Fibroblast of skin of right biceps (primary cell): ENCODE measurements around the gene HNRNPLL.
"Not testable (repeated sequence)": the region's sequence is repeated elsewhere in the genome, so short reads cannot be mapped to it uniquely, and the experiment has no call there.

ENCODE experiments used
- DNase-seq: peaks from one replicate; pipeline ENCODE4 v3.0.0-alpha.2; 2013

HNRNPLL gene

DNA sequence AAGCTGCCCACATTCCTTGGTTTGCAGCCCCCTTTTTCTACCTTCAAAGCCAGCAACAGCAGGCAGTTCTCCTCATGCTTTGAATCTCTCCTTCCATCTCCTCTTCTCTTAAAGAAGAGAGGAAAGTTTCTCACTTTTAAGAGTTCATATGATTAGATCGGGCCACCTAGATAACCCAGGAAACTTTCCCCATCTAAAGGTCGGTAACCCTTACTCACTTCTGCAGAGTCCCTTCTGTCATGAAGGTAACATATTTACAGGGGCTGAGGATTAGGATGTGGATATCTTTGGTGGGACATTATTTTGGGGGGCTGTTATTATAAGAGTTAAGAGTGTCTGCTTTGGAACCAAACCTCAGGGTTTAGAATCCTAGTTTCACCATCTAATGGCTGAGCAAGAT is 51.0 kb downstream of the HNRNPLL start:
- no peak for DNase-seq

- DNase-seq, result no peak
Observed at GRCh38 chr2:38551171-38551570, 51.6 kb downstream of the HNRNPLL start.

- DNase-seq, result peak; percentile 31
Observed at GRCh38 chr2:38549851-38550250, 52.9 kb downstream of the HNRNPLL start.

DNA sequence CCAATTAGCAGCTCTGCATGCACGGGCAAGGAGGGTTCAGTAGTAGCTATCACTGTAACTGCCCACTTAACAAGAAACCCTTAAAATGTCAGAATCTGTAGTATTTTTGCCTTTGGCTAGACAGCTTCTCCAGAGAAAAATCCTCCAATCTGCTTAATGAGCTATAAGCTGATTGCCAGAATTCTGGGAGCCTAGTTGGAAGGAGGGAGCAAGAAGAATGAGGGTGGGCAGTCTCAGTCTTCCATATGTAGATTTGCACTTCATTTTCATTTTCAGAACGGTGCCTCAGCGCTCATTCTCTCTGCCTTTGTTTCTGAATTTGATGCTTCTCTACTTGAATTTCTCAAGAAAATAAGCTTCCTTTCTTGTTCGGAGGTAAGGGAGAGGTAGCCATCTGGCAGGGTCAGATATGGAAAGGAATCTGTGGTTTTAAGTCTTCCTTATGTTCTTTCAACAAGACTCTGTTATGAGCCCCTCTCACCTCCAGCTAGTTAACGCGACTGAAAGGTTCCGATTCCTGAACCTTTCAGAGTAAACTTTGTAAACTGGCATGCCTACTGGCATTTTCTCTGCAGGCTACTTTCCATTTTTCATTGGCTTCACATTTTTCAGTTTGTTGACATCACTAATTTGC is 53.5 kb downstream of the HNRNPLL start:
- no peak for DNase-seq

DNA sequence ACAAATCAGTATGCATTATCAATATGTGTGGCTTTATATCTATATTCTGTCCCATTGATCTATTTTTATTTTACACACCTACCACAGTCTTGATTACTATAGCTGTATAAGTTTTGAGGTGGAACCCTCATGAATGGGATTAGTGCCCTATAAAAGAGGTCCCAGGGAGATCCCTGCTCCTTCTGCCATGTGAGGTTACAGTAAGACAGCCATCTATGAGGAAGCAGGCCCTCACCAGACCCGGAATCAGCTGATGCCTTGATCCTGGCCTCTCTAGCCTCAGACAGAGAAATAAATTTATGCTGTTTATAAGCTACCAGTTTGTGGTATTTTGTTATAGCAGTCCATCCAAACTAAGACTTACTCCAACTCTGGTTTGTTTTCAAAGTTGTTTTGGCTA is 54.9 kb downstream of the HNRNPLL start:
- no peak for DNase-seq

- no peak for DNase-seq
Observed at GRCh38 chr2:38546585-38546984, 56.1 kb downstream of the HNRNPLL start.

DNA sequence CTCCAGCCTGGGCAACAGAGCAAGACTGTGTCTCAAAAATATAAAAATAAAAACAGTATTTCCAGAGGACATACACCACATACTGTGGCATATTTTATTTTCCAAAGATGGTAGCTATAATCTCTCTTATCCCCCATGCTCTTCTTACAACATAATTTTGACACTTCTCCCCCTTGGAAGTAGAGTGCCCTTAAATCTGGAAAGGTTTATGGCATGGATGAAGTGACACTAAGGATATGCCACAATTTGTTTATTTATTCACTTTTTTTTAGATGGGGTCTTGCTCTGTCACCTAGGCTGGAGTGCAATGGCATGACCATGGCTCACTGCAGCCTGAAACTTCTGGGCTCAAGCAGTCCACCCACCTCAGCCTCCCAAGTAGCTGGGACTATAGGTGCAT is 56.7 kb downstream of the HNRNPLL start:
- DNase-seq, result no peak

DNA sequence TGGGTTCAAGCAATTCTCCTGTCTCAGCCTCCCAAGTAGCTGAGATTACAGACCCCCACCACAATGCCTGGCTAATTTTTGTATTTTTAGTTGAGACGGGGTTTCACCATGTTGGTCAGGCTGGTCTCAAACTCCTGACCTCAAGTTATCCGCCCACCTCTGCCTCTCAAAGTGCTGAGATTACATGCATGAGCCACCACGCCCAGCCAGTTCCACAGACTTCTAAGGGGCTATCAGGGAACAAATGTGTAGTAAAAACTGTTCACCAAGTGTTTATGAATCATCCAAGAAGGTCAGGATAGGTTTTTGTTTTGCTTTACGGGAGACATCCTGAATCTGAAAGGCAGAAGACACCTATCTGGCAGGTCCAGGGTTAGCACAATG is 60.5 kb downstream of the HNRNPLL start:
- not testable (repeated sequence) for DNase-seq

GRCh38 chr2:38540580-38541286 is 62.0 kb downstream of the HNRNPLL start:
- no peak for DNase-seq

GRCh38 chr2:38539086-38539485 is 63.6 kb downstream of the HNRNPLL start:
- DNase-seq, result no peak

DNA sequence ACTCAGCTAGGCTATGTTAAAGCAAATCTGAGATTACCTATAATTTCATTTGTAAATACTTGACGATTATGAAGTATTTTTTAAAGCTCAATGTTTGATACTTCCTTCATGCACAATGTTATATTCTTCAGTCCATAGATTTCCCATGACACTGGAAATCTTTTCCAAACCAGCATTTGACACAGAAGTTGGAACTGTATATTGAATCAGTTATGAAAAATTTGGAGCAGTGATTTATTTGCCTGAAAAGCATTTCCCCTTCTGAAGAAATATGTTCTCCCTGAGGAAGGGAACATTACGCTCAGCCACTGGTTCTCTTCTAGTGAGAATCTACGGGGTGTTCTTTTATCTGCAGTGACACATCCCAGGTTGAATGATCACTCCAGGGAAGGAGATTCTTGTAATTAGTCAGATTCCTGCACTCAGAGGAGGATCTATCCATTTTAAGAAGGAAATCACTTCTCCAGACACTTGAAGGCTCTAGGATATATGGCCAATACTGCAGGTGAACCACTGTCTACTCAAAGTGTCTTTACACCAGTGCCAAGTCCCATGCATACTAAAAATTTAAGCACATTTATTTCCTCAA is 64.7 kb downstream of the HNRNPLL start:
- no peak for DNase-seq

GRCh38 chr2:38537296-38537695 is 65.4 kb downstream of the HNRNPLL start:
- not testable (repeated sequence) for DNase-seq

DNA sequence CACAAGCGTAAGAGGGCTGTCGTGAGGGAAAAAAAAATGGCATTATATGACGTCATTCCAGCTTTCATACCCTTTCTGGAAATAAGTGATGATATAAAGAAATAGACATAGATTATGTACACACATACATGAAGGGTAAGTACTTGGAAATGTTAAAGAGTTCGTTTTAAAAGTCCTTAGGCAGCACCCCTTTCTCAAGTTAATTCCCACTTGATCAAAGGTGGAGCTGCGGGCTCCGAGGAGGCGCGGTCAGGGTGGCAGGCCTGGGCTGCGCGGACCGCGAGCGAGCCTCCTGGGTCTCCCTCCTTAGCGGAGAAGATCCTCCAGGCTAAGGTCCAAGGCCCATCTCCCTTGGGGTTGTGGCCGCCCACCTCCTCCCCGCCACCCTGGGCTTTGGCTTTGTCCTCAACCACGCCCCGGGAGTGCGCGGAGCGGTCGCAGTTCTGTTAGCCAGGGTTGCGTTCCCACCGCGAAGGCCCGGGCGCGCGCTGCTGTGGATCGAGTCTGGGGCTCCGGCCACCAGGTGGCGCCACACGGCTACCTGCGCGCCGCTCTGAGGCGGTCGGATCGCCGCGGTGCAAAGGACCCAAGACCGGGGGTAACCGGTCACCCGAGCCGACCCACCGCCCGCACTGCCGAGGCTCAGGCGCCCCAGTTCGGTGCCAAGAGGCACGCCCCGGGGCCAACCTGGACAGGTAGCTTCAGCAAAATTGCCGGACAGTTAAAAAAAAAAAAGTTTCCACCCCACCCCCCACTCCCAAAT is 66.8 kb downstream of the HNRNPLL start:
- DNase-seq, result peak; percentile 64

GRCh38 chr2:38535404-38535743 is 67.4 kb downstream of the HNRNPLL start:
- DNase-seq, result no peak

DNA sequence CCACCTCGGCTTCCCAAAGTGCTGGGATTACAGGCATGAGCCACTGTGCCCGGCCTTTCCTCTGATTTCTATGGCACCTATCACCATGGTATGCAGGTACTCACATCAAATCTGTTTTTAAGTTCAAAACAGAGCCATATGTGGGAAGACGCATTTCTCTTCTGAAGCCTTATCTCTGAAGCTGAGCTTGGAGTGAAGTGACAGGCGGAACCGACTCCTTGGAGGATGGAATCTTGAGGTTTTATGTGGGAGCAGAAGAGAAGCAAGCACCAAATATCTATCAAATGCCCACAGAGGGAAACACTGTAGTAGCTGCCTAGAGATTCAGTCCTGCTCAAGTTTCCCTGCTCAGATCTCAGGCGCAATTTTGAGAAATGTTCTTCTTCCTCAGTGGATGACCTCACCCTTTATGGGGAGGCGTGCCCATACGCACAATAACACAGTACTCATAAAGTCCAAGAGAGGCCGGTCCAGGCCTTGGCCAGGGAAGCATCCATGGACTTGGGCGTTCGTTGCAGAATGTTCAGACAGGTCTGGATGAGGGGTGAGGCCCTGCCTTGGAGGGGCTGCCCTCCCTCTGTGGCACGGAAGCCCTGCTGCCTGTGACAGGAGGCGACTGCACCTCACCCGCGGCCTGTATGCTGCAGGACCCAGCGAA is 67.9 kb downstream of the HNRNPLL start:
- DNase-seq, result no peak

DNA sequence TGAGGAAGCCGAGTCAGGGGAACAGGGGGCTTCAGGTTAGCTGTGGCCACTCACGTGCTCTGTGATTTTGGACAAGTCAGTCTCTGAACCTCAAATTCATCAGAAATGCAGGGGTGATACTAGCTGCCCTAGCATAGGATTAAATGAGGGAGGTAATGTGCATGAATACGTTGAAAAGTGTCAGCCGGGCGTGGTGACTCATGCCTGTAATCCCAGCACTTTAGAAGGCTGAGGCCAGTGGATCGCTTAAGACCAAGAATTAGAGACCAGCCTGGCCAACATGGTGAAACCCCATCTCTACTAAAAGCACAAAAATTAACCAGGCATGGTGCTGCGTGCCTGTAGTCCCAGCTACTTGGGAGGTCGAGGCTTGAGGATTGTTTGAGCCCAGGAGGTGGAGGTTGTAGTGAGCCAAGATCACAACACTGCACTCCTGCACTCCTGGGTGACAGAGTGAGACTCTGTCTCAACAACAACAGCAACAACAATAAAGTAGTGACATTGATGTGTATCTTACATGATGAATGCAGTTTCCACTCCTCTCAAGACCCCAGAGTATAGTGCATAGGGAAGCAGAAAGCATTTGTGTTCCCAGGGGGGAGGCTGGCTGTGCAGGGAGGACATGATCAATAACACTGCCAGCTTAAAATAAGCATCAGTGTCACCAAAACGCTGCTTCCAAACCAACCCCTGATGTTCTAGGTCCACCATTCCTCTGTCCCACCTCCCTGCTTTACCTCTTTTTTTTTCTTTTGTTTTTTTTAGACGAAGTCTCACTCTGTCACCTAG is 68.8 kb downstream of the HNRNPLL start:
- DNase-seq, result no peak

DNA sequence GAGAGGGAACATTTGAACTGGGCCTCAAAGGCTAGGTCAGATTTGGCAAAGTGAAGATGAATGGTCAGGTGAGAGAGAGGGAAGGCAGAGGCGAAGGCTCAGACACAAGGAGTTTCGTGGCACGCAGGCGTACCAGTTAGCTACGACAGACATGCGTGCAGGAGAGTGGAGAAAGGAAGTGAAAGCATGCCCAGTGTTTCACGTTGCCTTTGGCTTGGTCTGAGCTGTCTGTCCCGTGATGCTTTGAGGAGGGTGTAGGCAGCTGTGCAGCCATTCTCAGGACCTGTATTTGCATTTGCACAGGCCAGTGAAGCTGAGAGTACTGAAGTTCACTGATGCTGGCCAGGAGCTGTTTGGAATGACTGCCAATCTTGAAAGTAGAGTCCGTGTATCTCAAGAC is 69.5 kb downstream of the HNRNPLL start:
- no peak for DNase-seq

- no peak for DNase-seq
Observed at GRCh38 chr2:38532366-38532765, 70.4 kb downstream of the HNRNPLL start.

DNA sequence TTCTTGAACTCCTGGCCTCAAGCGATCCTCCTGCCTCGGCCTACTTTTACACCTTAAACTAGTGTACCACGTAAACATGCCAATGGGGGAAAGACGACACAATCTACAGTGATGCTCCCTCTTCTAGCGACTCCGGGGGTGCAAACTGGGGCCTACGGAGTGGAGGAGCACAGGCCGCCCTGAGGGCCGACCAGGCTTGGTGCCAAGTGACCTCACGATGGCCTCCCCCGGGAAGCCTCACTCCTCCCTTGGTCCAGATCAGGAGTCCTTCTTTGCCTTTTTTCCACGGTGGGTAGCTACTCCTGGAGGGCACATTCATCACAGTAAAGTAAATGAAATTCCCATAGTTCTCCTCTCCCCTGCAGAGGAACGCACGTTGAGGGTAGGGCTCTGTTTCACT is 73.5 kb downstream of the HNRNPLL start:
- no peak for DNase-seq

DNA sequence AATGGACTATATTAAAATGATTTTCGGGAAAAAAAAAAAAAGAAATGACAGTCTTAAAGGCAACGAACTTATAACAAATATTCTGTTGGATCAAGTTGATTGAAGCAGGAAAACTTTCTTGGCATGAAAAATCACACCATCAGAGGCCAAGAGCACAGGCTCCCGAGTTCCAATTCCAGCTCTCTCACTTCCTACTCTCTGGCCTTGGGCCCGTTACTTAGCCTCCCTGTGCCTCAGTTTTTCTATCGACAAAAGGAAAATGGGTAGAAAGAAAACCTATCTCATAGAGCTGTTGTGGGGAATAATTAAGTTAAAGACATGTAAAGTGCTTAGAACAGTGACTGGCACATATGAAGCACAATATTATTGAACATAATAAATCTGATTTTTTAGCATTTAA is 74.2 kb downstream of the HNRNPLL start:
- no peak for DNase-seq

- peak; percentile 78 for DNase-seq
Observed at GRCh38 chr2:38528008-38528442, 74.7 kb downstream of the HNRNPLL start.

DNA sequence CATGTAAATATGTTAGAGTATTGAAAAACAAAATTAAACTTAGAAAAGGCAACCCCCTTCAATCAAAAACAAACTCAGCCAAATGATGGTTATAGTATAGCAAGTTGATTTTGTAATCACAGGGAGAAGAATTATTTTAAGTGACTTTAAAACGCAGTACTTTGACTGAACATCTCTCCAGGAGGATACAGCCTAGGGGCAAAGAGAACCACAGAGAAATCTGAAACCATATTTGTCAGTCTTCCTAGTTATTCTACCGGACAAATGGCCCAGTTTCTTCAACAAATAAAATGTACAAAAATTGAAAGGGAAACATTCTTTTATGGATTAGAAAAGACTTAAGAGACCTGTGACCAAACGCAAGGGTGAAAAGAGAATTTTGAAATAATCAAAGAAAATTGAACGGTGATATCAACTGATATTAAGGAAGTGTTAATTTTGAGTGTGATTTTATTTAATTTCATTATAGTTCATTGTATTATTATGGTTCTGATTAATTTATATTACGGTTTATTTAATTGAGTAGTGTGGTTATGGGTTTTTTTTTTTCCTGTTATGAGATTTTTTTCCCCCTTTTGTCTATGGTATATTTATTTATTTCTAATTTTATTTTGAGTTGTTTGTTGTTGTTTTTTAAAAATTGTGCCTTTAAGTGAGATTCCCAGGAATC is 75.3 kb downstream of the HNRNPLL start:
- no peak for DNase-seq
